ENCODE measurements around the gene GSDMA. TPM values are rescaled to one million over a fixed set of nuclear protein-coding genes. Genes with fewer than 3 reads are reported as not detected.

The GSDMA gene, protein sequence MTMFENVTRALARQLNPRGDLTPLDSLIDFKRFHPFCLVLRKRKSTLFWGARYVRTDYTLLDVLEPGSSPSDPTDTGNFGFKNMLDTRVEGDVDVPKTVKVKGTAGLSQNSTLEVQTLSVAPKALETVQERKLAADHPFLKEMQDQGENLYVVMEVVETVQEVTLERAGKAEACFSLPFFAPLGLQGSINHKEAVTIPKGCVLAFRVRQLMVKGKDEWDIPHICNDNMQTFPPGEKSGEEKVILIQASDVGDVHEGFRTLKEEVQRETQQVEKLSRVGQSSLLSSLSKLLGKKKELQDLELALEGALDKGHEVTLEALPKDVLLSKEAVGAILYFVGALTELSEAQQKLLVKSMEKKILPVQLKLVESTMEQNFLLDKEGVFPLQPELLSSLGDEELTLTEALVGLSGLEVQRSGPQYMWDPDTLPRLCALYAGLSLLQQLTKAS
- 2.2 TPM for total RNA-seq
- long read RNA-seq, result 0 reads

DNA sequence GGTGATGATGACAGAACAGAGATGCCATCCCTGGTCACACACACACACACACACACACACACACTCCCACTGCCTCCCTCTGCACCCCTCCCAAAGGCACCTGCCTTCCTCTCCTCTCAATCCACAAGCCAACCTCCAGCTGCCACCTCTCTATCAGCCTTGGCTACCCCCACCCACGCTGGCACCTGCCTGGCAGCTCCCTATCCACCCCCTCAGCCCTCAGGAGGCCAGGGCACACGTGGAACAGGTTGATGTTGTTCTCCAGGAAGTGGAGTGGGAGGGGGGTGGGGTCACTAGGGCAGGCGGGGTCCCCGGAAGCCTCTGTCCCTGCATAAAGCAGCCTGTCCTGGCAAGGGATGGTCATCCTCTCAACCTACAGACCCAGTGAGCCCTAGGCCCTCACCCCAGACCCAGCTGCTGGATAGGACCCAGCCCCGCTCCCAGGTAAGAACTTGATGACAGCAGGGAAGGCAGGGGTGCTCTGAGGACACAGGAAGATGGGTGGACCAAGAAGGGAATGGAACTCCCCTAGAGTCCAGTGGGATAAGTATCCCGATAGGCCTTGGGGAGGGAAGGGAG is at the start of gene GSDMA:
Gene GSDMA (plus strand): TSS at position 363 of the 579 bp plus-strand sequence. CDS start 2,684 bp downstream, outside the sequence.
- no peak for DNase-seq (ENCODE audit: low spot score)

DNA sequence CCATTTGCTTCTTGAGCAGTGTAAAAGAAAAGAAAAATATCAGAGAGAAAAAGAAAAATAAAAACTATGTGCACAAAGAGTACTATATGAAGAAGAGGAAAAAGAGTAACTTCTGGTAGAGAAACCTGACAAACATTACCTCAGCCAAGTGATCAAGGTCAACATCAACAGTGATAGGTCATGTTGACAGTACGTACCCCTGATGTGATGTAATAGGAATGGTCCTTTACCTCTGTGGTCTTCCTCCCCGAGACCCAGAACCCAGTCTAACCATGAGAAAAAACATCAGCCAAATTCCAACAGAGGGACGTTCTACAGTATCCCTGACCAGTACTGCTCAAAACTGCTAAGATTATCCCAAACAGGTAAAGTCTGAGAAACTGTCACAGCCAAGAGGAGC is 48.8 kb upstream of the GSDMA start:
- DNase-seq (ENCODE audit: low spot score), result no peak

DNA sequence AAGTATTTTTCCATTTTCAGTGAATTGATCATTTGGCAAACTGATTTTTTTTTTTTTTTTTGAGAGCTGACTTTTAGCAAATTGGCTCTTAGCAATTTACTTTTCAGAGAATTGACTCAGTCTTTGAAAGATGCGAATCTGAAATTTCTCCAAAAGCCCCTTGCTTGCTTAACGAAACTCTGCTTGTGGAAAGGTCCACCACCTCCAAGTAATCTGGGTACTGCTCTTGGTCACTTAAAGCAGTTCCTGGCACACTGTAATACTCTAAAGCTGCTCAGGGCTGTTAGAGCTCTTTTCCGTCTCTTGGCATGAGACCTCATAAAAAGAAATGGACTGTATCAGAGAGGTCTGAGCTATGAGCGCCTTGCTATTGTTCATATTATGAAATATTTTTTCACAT is 47.2 kb upstream of the GSDMA start:
- DNase-seq (ENCODE audit: low spot score), result no peak

DNA sequence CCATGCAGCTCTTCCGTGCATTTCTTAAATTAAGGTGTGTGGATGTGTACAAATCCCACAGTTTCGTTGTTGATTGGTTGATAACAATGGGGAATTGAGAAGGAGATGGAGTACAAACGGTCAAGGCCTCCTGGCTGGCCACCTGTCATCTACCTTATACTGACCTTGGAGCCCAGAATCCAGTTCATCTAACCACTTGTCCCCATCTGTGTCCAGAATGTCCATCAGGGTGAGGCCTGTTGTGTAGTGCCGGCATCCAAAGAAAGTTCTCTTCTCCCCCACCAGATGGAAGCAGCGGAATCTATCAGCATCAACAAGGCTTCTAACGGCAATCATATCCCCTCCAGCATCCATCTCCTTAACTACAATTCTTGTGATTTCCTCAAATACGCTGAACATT is 45.9 kb upstream of the GSDMA start:
- DNase-seq (ENCODE audit: low spot score), result no peak

DNA sequence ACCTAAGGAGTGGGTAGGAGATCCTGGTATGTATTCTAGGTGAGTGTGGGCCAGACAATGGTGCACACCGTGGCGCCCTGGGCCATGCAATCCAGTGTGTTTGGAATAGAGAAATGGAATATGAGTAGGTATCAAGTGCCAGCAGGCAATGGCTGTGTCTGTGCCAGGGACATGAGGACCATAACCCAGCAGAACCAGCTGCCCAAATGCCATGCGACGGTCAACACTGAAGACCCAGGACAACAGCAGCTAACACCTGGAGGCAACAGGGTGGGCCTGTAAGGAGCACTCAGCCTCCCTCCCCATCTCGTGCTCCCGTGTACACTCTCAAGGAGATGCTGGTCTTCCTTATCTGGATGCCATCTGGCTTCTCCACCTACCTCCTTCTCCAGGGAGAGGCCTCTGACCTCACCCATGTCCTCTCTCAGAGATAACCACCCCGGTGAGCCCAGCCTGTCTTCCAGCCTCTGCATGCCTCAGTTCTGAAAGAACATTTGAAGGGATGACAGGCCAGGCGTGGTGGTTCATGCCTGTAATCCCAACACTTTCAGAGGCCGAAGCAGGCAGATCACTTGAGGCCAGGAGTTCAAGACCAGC is 43.6 kb upstream of the GSDMA start:
- DNase-seq (ENCODE audit: low spot score), result no peak

DNA sequence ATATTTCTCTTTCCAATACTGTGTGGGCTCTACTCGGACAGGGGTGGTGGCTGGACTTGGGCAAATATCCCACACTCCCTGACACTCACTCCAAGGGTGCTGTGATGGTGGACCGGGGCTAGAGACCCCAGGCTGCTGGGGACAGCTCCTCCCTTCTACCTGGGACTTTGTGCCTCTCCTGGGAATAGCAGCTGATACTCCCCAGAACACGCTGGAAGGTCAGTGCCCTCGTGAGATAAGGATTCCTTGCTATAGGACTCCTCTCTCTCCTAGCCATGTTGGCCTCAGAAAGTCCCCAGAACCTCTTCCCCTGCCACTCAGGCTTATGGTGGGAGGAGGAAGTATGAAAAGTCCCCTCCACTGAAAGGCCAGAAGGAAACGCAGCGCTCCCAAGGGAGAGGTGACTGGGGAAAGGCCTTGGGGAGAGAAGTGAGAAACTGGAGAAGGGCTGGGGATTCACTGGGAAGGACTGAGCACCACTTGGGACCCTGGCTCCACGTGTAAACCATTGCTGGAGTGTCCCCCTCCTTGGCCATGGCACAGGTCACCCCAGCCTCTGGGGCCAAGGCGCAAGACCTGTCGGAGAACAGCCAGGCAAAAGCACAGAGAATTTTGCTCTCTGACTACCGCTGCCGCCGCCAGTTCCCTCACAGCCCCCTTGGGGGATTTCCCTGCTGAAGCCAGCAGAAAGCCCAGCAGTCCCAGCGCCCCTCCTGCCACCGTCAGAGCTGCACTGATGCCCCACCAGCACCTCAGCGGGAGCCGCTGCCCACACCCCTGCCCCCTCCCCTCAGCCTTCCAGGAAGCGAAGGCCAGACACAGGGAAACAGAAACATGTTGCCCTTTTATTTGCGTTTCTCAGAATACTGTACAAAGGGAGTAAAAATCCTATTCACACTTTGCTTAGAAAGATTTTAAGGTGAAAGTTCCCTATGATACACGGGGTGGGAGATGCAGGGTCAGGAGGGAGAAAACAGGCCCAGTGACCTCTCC is 42.3 kb upstream of the GSDMA start:
- DNase-seq (ENCODE audit: low spot score), result no peak

DNA sequence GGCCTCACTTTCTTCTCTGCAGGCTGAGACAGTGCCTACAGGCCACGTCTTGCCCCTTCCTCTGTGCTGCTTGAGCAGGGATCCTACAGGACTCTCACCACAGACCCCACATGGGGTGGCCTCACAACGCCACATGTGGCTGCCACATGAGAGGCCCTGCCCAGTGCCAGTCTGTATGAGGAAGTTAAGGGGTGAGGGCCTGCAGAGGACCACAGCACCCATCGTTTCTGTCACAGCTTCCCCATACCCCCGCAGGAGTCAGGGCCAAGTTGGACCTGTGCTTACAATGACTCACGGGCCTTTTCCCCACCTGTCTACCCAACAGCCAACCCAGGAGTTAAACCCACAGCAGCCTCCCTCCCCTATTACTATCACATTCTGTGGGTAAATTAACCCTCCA is 41.5 kb upstream of the GSDMA start:
- no peak for DNase-seq (ENCODE audit: low spot score)

DNA sequence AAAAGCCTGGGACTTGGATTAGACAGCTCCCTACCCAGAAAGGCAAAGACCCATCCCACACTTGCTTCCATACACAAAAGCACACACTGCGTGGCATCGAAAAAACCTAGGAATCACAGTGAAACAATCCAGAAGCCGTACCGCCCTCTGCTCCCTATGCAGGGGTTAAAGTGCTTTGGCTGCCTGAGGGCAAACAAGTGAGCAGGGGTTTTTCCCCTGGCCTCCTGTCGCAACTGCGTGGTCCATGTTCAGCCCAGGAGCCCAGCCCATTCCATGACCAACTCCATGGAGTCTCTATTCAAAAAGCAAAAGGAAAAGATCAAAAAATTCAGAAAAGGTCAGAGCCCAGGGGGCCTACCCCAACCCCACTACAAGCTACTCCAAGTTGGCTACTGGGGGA is 40.8 kb upstream of the GSDMA start:
- no peak for DNase-seq (ENCODE audit: low spot score)

DNA sequence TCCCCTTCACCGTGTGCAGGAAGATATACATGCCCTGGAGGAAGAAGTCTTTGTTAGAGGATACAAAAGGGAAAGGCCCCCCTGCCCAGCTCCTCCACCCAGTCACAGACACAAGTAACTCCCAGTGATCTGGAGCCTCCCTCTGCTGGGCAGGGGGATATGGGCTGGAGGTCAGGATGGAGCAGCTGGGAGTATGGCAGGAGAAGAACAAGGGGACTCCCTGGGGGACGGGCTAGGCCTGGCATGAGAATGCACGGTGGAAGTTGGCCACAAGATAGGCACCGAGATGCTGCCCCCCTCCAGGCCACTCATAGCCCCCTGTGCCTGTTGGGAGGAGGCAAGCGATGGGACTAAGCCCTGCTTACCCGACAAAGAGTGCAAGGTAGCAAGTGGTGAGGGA is 39.6 kb upstream of the GSDMA start:
- no peak for DNase-seq (ENCODE audit: low spot score)

DNA sequence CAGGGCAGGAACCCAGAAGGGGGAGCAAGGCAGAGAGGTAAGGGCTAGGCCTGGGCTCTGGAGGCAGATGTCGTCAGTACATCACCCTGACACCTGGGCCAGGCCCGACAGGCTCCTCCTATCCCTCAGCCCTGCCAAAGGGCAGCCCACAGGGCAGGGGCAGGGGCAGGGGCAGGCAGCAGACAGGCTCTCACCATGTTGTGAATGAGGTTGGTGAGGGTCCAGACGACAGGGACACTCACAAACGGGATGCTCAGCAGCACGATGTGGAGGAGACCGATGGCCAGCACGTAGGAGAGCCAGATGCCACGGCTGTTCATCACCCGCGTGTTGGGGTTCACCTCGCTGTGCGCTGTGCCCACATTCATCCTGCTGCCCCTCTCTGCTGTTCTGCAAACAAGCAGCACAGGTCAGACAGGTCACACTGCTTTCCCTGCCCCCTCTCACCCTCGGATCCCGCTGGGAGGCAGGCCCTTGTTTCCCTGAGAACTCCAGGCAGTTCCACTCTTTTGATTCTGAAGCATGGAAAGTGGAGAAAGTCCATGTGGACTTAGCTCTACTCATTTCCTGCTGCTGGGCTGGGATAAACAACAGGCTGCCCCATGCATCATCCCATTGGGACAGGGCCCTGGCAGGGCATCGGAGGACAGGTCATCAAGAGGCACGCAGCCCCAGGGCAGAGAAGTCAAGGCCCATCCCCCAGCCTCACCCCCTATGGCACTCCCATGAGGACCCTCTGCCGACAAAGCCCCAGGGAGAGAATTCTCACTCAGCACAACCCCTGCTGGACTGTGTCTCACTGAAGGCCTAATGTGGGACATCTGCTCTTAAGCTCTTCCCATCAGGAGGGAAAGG is 38.7 kb upstream of the GSDMA start:
- no peak for DNase-seq (ENCODE audit: low spot score)

DNA sequence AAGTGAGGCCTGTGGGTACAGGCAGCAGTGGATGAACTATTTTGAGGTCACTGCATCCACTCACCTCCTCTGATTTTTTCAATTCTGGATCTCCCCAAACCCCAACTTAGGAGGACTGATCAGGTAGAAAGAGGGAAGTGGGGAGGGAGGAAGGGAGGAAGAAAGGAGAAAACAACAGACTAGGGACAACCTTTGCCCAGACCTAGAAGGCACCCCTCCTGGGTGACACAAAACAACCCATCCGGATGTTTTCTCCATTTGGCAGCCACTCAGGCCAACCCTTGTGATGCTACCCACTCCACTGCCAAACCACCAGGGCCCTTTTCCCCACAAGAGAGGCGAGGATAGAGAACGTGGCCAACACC is 38.1 kb upstream of the GSDMA start:
- DNase-seq (ENCODE audit: low spot score), result no peak

DNA sequence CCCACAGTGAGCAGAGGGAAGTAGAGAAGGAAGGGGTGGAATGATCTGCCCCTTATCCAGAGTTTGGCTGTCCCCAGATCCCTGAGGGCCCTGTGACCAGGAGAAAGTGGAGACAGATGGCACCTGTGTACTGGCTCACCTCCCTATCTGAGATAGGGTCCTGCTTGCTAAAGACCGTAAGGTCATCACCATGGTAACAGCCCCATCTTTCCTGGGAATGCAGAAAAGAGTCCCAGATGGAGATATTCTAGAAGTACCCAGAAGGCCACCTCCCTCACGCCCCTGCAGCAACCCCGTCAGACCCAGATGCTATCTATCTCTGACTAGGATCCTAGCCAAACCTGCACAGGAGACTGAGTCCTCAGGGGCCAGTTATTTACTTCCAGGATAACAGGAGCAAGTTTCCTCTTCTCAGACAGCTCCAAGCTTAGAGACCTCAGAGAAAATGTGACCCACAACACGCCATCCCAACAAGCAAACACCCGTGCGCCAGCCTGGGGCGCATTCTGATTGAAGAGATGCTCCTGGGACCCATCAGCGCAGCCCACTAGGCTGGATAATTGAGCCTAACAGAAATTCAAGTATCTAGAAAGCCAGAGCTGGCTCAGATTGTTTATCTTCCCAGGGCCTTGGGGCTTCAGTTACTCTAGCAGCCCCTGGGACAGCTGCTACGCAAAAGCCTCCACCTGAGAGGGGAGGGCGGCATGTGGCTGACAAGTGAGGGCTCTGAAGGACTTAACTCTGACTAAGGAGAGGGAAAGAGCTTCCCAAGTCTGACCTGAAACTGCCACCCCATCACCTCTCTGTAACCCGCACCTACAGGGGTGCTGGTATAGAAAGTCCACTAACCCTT is 37.3 kb upstream of the GSDMA start:
- no peak for DNase-seq (ENCODE audit: low spot score)

DNA sequence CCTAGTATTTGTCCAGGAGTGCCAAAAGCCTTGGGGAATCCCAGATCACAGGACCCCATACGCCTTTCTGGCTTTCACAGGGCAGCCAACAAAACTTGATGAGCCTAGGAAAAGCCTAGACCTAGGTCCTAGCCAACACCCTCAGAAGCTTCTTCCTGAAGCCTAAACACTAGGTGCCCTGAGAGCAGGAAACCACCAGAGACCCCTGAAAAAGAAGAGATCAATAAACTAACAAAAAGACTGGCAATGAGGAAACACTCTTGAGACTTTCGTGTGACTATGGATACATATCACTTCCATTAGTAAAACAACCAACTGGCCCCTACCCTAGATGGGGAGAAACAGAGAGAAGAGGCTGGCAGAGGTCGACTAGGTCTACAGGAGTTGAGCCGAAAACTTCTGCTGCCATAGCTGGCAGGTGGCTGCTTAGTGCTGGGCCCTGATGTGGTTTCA is 36.6 kb upstream of the GSDMA start:
- DNase-seq (ENCODE audit: low spot score), result no peak

DNA sequence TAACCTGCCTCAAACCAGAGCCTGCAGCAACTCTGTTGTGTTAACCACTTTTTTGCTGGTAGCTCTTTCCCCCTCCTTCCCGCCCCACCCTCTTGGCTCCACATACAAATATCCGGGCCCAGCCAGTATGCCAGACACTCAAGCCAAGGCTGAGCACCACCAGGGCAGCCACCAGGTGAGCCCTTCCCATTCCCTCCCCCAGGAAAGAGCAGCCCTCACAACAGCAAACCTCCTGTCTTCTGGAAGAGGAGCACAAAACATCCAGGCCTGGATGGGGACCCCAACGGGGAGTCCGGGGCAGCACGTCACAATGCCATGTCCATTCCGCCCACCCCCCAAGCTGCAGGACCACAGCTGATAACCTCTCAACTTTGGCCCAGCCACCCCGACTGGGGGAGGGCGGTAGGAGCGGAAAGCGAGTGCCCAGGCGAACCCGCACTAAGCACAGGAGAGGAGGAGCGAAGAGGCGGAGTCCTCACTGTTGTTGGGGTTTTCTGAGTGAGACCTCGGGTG is 36.2 kb upstream of the GSDMA start:
- no peak for DNase-seq (ENCODE audit: low spot score)

DNA sequence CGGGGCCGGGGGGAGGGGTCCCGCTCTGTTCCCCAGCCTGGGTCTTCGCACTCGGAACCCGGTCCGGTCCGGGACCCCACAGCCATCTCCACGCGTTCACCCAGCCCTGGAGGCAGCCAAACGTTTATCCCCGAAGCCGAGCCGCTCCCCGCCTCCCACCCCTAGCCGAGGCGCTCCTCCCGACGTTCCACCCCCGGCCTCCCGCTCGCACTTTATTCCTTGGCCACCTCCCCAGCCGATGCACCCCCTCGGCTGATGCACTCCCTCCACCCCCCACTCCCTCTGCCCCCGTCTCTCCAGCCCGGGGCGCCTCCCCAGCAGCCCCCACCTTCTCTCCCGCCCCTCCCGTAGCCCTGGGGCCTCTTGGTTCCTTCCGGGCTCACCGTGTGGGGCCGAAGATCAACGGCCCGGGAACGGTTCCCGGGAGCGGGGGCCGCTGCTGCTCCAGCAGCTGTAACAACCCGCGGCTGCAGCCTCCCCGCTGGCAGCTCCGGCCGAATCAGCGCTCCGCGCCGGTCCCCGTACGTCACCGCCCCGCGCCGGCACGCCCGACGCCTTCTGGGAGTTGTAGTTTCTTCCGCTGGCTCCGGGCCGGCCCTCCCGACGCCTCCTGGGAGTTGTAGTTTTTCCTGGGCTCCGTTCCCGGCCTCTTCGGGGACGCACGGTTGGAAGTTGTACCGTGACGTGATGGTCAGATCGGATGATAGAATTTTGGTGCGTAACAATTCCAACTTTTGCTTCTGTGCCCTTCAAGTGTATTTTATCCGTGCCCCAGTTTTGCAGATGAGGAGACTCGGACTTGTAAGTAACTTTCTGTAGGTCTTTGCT is 35.5 kb upstream of the GSDMA start, which contains the start of the genes LRRC3C and ORMDL3:
Gene LRRC3C (plus strand): TSS at position 632 of the 828 bp plus-strand sequence. CDS start 13,792 bp downstream, outside the sequence.
Gene ORMDL3 (minus strand): TSS at position 501 of the 828 bp plus-strand sequence. CDS start 3,398 bp downstream, outside the sequence.
- peak; percentile 99 for DNase-seq (ENCODE audit: low spot score)

DNA sequence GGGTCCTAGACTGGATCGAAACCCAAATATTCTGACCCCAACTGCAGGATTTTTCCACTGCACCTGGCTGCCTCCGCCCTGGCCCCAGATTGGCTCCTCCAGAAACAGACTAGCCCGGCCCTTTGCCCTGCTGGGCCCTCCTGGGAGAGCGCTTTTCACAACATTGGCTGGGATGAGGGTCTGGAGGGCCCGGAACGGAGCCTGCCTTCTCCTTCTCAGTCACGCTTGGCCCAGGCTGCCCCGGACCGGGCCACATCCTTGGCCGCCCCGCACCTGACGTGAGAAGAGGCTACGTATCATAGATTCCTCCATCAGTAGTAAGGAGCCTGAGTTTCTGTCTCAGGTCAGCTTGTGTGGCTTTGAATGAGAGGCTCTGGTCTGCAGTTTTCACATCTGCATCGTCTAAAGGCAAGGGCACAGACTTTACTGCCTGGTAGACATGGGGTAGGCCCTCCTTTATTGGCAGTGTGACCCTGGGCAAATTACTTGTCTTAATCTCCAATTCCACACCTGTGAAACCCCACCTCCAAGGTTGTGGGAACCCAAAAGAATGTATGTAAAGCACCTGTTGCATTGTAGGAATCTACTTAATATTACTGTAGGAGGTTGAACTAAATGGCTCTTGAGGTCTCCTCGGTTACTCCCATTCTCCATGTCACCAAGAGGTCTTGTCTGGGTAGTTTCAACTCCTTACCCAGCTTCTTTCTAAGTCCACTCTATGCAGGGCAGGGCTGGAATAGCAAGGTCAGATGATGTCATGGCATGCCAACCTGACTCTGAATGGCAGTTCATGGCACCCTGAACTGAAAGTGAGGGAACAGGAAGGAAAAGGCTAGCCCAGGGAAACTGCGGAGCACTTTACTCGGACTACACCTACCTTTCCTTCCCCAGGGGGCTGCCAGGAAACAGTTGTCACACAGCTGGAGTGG is 34.6 kb upstream of the GSDMA start:
- no peak for DNase-seq (ENCODE audit: low spot score)

Measured in mesenteric fat pad (tissue), 1 donor.